Transverse colon (tissue), 4 donors: Measurements from ENCODE around the gene ZFP57. TPM values are rescaled to one million over a fixed set of nuclear protein-coding genes. Genes with fewer than 3 reads are reported as not detected.

Experiments used
- DNase-seq: peaks from one replicate; pipeline ENCODE4 v3.0.0-alpha.2; 2019
- H3K27ac ChIP-seq, 4 donors: fragments of 200-600 bp; sonication (generic); 2 replicates each; pipeline ENCODE4 v1.5.1; 2016 to 2018; ENCODE audit warnings: inconsistent platforms in 4 of 4
- H3K27me3 ChIP-seq: fragments of 200-600 bp; sonication (generic); 2 replicates; pipeline ENCODE4 v1.5.1; 2017; ENCODE audit warnings: inconsistent platforms
- H3K36me3 ChIP-seq, 4 donors: fragments of 200-600 bp; sonication (generic); 2 replicates each; pipeline ENCODE4 v1.5.1; 2017 to 2019; ENCODE audit warnings: inconsistent platforms in 4 of 4
- H3K4me1 ChIP-seq, 4 donors: fragments of 200-600 bp; sonication (generic); 2 replicates each; pipeline ENCODE4 v1.5.1; 2017 to 2020; ENCODE audit warnings: inconsistent platforms in 4 of 4
- H3K4me3 ChIP-seq, 4 donors: fragments of 200-600 bp; sonication (generic); 1 replicate in 1 of 4; 2 replicates in 3 of 4; pipeline versions ENCODE4 v1.5.1 to v1.6.1; 2017 to 2019; ENCODE audit warnings: inconsistent platforms in 4 of 4
- H3K9me3 ChIP-seq, 2 donors: fragments of 200-600 bp; sonication (generic); 2 replicates each; pipeline ENCODE4 v1.5.1; 2017 to 2019; ENCODE audit warnings: inconsistent platforms in 2 of 2
- EP300 ChIP-seq: sonication (generic); formaldehyde crosslinking; IDR thresholded peaks from one replicate; pipeline ENCODE4 v1.6.1; 2017; ENCODE audit warnings: antibody characterized with exemption, low read depth
- POLR2A ChIP-seq: fragments of 450-650 bp; IDR thresholded peaks from one replicate; pipeline ENCODE4 v1.6.1; 2016; ENCODE audit warnings: antibody characterized with exemption, mild to moderate bottlenecking, moderate library complexity
- POLR2AphosphoS5 ChIP-seq, 3 donors: sonication (generic); formaldehyde crosslinking; IDR thresholded peaks; one replicate each; pipeline ENCODE4 v1.6.1; 2016; ENCODE audit warnings: antibody characterized with exemption in 3 of 3
- WGBS, 2 donors: methylation state at CpG; one replicate each; pipeline ENCODE4 v1.1.5; 2018; ENCODE audit warnings: low coverage in 1 of 2; 5-methylcytosine and 5-hydroxymethylcytosine counted together
- in situ Hi-C, 4 donors: fragments of 200-750 bp; cut with MboI; loops; one replicate each; pipeline versions ENCODE4 v1.15.0 to v1.15.1; 2017; ENCODE audit warnings: low sequenced_read_pairs in 3 of 4, low pct_ligation_motif_present in 1 of 4, low pct_unique_long_range_greater_than_20kb in 1 of 4
- intact Hi-C: fragments of 100-400 bp; cut with DNase I; formaldehyde crosslinking; loops from one replicate; pipeline ENCODE4 v1.15.1; 2023; ENCODE audit warnings: low total_unique reads
- total RNA-seq, 4 donors: library from RNA; depleted of rRNA; stranded (reverse); fragments of >200 nt; gene quantifications; one replicate each; pipeline ENCODE4 v1.1.0, GENCODE V29; 2016
- TF ChIP-seq, protein P1 (sequence below), 5 experiments: fragments of 200-600 bp in 3 of 5; fragments of 450-650 bp in 2 of 5; sonication (generic) in 3 of 5; IDR thresholded peaks; 1 replicate in 2 of 5; 2 replicates in 3 of 5; pipeline ENCODE4 v1.5.1; 2016 to 2017; ENCODE audit warnings: antibody characterized with exemption in 5 of 5, inconsistent platforms in 3 of 5, mild to moderate bottlenecking in 2 of 5, moderate library complexity in 1 of 5

The ZFP57 gene
- total RNA-seq, 4 donors from 2014 or later: 0.27 TPM; not detected in 3

DNA sequence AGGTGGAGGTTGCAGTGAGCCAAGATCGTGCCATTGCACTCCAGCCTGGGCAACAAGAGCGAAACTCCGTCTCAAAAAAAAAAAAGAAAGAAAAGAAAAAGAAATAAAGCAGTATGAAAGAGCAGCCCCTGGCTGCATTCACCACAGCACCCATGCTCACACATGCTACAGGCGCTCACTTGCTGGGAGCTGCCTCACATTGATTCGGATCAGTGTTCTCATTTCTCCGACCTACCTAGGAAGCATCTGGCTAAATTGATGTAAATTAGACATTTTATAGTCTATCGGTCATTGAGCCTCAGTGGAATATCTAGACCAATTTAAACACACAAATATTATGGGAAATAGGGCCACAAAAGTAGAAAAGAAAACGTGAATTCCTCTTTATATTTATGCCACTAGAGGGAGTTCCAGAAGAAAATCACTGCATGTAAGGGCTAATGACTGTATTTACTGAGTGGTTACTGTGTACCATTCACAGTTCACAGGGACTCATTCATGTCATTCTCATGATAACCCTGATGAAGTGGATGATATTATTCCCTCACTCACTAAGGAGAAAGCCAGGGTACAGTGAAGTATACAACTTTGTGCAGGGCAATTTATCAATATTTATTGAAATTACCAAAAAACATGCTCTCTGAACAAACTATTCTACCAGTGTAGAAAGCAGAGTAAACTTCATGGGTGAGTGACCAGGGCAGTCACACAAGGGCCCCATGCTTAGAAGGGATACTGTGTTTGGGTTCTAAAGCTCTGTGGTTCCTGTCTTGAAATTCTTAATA lies 29.3 kb downstream of the ZFP57 start:
- TF ChIP-seq POLR2AphosphoS5 (IDR thresholded peaks at IDR 0.05): no peak
- TF ChIP-seq, protein P1, sequence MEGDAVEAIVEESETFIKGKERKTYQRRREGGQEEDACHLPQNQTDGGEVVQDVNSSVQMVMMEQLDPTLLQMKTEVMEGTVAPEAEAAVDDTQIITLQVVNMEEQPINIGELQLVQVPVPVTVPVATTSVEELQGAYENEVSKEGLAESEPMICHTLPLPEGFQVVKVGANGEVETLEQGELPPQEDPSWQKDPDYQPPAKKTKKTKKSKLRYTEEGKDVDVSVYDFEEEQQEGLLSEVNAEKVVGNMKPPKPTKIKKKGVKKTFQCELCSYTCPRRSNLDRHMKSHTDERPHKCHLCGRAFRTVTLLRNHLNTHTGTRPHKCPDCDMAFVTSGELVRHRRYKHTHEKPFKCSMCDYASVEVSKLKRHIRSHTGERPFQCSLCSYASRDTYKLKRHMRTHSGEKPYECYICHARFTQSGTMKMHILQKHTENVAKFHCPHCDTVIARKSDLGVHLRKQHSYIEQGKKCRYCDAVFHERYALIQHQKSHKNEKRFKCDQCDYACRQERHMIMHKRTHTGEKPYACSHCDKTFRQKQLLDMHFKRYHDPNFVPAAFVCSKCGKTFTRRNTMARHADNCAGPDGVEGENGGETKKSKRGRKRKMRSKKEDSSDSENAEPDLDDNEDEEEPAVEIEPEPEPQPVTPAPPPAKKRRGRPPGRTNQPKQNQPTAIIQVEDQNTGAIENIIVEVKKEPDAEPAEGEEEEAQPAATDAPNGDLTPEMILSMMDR (IDR thresholded peaks at IDR 0.05): peak; percentile 47 to 66 (median 57)
- TF ChIP-seq EP300: no peak
- in situ Hi-C loops: no loop called here
- H3K36me3 ChIP-seq: no peaks in the 10 kb centered on the region
- 56 to 62% methylated on average over 8 of the region's 8 CpGs for WGBS, 2 donors
- H3K4me3 ChIP-seq: no peak overlapping the region
- H3K27ac ChIP-seq: no peak overlapping the region
- intact Hi-C loops: no loop called here
- DNase-seq: no peak
- peaks cover 7% of the 10 kb centered on the region for H3K27me3 ChIP-seq
- H3K9me3 ChIP-seq: no peaks in the 10 kb centered on the region
- H3K4me1 ChIP-seq: peaks cover 0 to 14% (median 5%) of the 10 kb centered on the region in 4 donors

DNA sequence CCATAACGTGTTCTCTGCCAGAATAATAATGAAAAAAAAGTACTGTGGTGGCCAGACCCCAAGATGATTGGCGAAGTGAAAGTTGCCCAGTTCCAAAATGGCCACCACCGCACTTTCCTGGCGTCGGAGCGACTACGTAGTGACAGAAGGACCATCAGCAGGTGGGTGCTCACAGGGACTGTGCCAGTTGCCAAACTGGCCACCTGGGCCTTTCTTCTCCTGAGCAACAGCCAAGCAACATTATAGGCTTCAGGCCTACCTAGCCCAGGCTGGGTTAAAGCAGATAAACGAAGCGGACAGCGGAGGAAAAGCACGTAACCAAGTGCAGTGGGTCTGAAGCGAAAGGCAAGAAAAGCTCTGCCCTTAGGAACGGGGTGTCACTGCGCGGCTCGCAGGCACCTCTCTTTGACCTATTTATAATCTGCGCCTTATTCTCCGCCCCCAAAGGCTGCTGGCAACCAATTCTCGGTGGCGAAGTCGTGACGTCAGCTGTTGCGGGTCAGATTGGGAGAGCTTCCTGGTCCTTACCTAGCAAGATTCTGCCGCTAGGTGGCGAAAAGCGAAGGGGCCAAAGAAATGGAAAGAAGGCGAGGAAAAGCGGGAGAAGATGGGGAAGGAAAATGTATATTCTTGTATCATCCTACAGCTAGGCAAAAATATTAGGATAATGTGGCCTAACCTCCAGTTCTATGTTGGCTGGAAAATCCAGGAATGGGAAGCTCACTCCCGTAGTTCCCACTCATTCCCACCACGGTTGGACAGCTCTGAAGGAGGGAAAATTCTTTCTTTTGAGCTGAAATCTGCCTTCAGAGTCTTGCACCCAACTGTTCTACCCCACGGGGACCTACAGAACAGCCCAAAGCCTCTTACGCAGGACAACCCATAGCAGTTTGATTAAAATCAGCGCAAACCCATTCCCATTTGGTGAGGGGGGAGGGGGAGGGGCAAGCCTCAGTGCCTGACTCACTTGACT lies 31.0 kb downstream of the ZFP57 start:
- peak overlapping the region; percentile 93 to 96 (median 94) for H3K27ac ChIP-seq
- H3K36me3 ChIP-seq: no peaks in the 10 kb centered on the region
- H3K4me3 ChIP-seq: peak overlapping the region; percentile 31 to 68 (median 52)
- no peak for TF ChIP-seq EP300
- peak; percentile 90 to 97 (median 95) for TF ChIP-seq POLR2AphosphoS5 (IDR thresholded peaks at IDR 0.05)
- TF ChIP-seq, protein P1 (IDR thresholded peaks at IDR 0.05): peak; percentile 89 to 97 (median 95)
- peak; percentile 90 for TF ChIP-seq POLR2A
- DNase-seq: peak; percentile 99
- H3K9me3 ChIP-seq: no peaks in the 10 kb centered on the region
- H3K27me3 ChIP-seq: peaks cover 7% of the 10 kb centered on the region
- peaks cover 0 to 14% (median 2%) of the 10 kb centered on the region in 4 donors for H3K4me1 ChIP-seq
- intact Hi-C loops: no loop called here
- in situ Hi-C loops: no loop called here
- WGBS, 2 donors: 2 to 4% methylated on average over 10 to 33 of the region's 33 CpGs

DNA sequence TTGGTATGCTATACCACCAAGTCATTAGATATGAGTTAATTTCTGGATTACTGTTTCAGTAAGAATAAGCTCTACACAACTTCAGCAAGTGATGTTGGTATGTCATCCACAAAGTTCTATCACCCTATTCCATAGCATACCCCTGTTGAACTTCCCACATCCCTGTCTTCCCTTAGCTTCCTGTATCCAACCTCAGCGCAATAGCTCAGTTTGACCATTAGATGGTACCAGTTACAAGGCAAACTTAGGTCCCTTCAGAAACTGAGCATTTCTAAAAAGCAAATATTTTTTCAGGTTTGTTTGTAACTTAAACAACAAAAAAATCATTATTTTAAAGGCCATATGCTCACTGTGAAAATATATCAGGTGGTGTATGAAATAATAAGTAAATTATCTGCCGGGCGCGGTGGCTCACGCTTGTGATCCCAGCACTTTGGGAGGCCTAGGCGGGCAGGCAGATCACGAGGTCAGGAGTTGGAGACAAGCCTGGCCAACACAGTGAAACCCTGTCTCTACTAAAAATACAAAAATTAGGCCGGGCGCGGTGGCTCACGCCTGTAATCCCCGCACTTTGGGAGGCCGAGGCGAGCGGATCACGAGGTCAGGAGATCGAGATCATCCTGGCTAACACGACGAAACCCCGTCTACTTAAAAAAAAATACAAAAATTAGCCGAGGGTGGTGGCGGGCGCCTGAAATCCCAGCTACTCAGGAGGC lies 32.9 kb downstream of the ZFP57 start:
- H3K36me3 ChIP-seq: no peaks in the 10 kb centered on the region
- H3K4me1 ChIP-seq: peaks cover 0 to 14% (median 2%) of the 10 kb centered on the region in 4 donors
- DNase-seq: no peak
- 92 to 97% methylated on average over 6 to 23 of the region's 23 CpGs for WGBS, 2 donors
- TF ChIP-seq POLR2AphosphoS5 (IDR thresholded peaks at IDR 0.05): no peak
- TF ChIP-seq EP300: no peak
- TF ChIP-seq, protein P1 (IDR thresholded peaks at IDR 0.05): peak; percentile 34 to 43 (median 37)
- TF ChIP-seq POLR2A: no peak
- no peaks in the 10 kb centered on the region for H3K27me3 ChIP-seq
- intact Hi-C loops (no loop called here), in situ Hi-C loops (no loop called here)
- no peaks in the 10 kb centered on the region for H3K9me3 ChIP-seq
- no peak overlapping the region for H3K27ac ChIP-seq
- no peak overlapping the region for H3K4me3 ChIP-seq
